ENCODE results near the gene HIF1A.

DNA sequence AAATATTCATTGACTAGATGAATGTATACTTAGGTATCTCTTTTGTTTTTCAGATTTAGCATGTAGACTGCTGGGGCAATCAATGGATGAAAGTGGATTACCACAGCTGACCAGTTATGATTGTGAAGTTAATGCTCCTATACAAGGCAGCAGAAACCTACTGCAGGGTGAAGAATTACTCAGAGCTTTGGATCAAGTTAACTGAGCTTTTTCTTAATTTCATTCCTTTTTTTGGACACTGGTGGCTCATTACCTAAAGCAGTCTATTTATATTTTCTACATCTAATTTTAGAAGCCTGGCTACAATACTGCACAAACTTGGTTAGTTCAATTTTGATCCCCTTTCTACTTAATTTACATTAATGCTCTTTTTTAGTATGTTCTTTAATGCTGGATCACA, 51.6 kb downstream of the HIF1A start:
- TF ChIP-seq, protein P1, sequence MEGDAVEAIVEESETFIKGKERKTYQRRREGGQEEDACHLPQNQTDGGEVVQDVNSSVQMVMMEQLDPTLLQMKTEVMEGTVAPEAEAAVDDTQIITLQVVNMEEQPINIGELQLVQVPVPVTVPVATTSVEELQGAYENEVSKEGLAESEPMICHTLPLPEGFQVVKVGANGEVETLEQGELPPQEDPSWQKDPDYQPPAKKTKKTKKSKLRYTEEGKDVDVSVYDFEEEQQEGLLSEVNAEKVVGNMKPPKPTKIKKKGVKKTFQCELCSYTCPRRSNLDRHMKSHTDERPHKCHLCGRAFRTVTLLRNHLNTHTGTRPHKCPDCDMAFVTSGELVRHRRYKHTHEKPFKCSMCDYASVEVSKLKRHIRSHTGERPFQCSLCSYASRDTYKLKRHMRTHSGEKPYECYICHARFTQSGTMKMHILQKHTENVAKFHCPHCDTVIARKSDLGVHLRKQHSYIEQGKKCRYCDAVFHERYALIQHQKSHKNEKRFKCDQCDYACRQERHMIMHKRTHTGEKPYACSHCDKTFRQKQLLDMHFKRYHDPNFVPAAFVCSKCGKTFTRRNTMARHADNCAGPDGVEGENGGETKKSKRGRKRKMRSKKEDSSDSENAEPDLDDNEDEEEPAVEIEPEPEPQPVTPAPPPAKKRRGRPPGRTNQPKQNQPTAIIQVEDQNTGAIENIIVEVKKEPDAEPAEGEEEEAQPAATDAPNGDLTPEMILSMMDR (IDR thresholded peaks at IDR 0.05), result no peak
- no peak for TF ChIP-seq POLR2A (IDR thresholded peaks at IDR 0.05)
